Right atrium auricular region (tissue), 2 donors: Measurements from ENCODE around the gene SATB2. TPM values are rescaled to one million over a fixed set of nuclear protein-coding genes. Genes with fewer than 3 reads are reported as not detected.

Experiments
- DNase-seq: peaks from one replicate; pipeline ENCODE4 v3.0.0-alpha.2; 2019; ENCODE audit warnings: low spot score
- H3K27ac ChIP-seq, 2 donors: fragments of 200-600 bp; sonication (generic); 1 replicate in 1 of 2; 2 replicates in 1 of 2; pipeline ENCODE4 v1.5.1; 2016 to 2019
- H3K27me3 ChIP-seq, 2 donors: fragments of 200-600 bp; sonication (generic); one replicate each; pipeline versions ENCODE4 v1.5.1 to v1.6.0; 2017 to 2019
- H3K36me3 ChIP-seq: fragments of 200-600 bp; sonication (generic); one replicate; pipeline ENCODE4 v1.5.1; 2016
- H3K4me1 ChIP-seq, 2 donors: fragments of 200-600 bp; sonication (generic); one replicate each; pipeline versions ENCODE4 v1.5.1 to v1.6.0; 2017 to 2019
- H3K4me3 ChIP-seq, 2 donors: fragments of 200-600 bp; sonication (generic); 1 replicate in 1 of 2; 2 replicates in 1 of 2; pipeline ENCODE4 v1.5.1; 2017 to 2019; ENCODE audit warnings: mild to moderate bottlenecking in 1 of 2, moderate library complexity in 1 of 2
- H3K9me3 ChIP-seq, 2 donors: fragments of 200-600 bp; sonication (generic); one replicate each; pipeline ENCODE4 v1.5.1; 2019
- CTCF ChIP-seq, 2 donors: fragments of 200-600 bp; sonication (generic); IDR thresholded peaks; one replicate each; pipeline ENCODE4 v1.5.1; 2019; ENCODE audit warnings: antibody characterized with exemption in 2 of 2
- total RNA-seq, 2 donors: library from RNA; depleted of rRNA; stranded (reverse); fragments of >200 nt; gene quantifications; one replicate each; pipeline ENCODE4 v1.1.0, GENCODE V29; 2016

Gene SATB2
- total RNA-seq, 2 donors from 2014 or later = 1.0 to 1.2 TPM

GRCh38 chr2:199316851-199317250 lies 140.9 kb downstream of the SATB2 start:
- Histone ChIP-seq H3K36me3 (no peaks in the 10 kb centered on the region), H3K9me3 (no peaks in the 10 kb centered on the region), H3K27me3 (no peaks in the 10 kb centered on the region), H3K27ac (no peak overlapping the region), H3K4me1 (no peaks in the 10 kb centered on the region), H3K4me3 (no peak overlapping the region)
- no peak for TF ChIP-seq CTCF (IDR thresholded peaks at IDR 0.05)
- no peak for DNase-seq

DNA sequence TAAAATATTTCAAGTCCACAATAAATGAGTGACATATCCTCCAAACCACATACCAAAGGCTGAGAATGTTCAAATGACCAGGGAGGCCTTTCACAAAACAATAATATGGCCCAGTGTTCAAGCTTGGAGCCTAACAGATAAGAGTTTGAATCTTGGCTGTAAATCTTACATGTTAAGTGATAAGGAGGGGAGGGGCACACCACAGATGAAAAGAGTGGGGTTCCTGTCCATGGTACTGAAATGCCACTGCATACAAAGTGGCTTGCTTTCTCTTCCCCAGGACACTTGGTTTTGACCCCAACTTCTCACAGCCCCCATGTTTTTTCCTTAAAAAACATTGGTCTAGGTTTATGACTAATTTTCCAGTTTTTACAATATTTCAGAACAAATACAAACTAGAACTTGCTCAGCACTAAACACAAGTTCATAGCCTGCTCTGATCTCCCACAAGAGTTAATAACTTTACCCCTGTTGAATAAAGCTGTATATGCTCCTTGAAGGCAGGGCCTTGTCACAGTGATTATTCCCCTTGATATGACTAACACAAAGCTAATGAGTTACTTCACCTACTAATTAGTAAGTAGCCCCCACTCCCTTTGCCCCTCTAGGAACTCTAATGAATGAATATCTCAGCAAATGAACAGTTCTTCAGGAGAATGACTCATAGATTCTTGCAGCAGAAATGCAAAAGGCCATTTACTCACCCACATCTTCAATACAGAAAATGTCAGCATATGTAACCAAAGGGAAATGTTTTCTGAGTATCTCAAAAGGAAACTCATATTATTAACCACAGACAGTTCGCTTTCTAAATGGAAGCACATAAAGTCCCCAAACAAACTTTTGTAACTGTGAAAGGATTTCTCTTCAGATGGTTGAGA lies 142.2 kb downstream of the SATB2 start:
- no peaks in the 10 kb centered on the region for H3K9me3 ChIP-seq
- no peak for TF ChIP-seq CTCF (IDR thresholded peaks at IDR 0.05)
- no peaks in the 10 kb centered on the region for H3K4me1 ChIP-seq
- DNase-seq = no peak
- no peak overlapping the region for H3K27ac ChIP-seq
- no peaks in the 10 kb centered on the region for H3K36me3 ChIP-seq
- no peak overlapping the region for H3K4me3 ChIP-seq
- no peaks in the 10 kb centered on the region for H3K27me3 ChIP-seq

DNA sequence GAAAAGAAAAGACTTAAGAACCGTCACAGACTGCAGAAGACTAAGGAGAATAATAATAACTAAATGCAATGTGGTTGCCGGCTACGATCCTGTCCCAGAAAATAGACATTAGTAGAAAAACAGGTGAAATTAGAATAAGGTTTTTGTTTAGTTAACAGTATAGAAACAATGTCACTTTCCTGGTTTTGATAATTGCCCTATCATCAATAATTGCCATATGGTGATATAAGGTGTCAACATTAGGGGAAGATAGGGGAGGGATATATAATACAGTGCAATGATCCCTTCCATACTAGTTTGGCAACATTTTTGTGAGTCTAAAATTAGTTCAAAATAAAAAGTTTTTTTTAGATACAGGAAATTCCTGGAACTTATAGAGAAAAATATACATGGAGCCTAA lies 144.8 kb downstream of the SATB2 start:
- Histone ChIP-seq H3K9me3 (no peaks in the 10 kb centered on the region), H3K27me3 (no peaks in the 10 kb centered on the region), H3K4me3 (no peak overlapping the region), H3K27ac (no peak overlapping the region), H3K36me3 (no peaks in the 10 kb centered on the region), H3K4me1 (no peaks in the 10 kb centered on the region)
- no peak for DNase-seq
- no peak for TF ChIP-seq CTCF (IDR thresholded peaks at IDR 0.05)

GRCh38 chr2:199310771-199311585 lies 146.8 kb downstream of the SATB2 start:
- Histone ChIP-seq H3K27ac (no peak overlapping the region), H3K27me3 (no peaks in the 10 kb centered on the region), H3K4me3 (no peak overlapping the region), H3K4me1 (no peaks in the 10 kb centered on the region), H3K36me3 (no peaks in the 10 kb centered on the region), H3K9me3 (no peaks in the 10 kb centered on the region)
- DNase-seq = no peak
- TF ChIP-seq CTCF (IDR thresholded peaks at IDR 0.05) = no peak

DNA sequence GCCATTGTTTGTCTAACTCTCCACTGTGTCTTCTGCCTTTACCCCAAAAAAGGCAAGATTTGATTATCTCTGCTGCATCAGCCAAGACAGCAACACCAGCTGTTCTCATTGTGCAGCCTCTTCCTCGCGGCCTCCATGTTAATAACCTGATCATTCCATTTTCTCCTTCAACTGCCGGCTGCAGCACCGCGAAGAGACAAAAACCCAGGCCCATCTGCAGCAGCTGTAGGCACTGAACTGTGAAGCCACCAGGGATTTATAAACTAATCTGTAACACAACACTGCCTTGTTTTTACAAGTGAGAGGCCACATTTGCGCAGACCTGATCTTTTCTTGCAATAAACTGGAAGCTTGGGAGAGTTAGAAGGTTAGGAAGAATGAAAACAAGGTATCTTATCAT lies 147.8 kb downstream of the SATB2 start:
- Histone ChIP-seq H3K27me3 (no peaks in the 10 kb centered on the region), H3K4me3 (no peak overlapping the region), H3K9me3 (no peaks in the 10 kb centered on the region), H3K4me1 (no peaks in the 10 kb centered on the region), H3K36me3 (no peaks in the 10 kb centered on the region), H3K27ac (no peak overlapping the region)
- DNase-seq = no peak
- TF ChIP-seq CTCF (IDR thresholded peaks at IDR 0.05) = no peak
